Measurements from ENCODE around the gene SNUPN.

SNUPN gene
- 8.6 to 10.6 (median 8.7) reads per million in 3 donors for total RNA-seq

GRCh38 chr15:75625542-75626347 is at the start of gene SNUPN:
SNUPN (minus strand) TSS chr15:75625725; CDS start chr15:75621051, 4,674 bp downstream.
- Histone ChIP-seq H3K4me1 (ENCODE audit: control insufficient read depth, insufficient read depth, low read length, poor library complexity, severe bottlenecking) (peaks cover 8% of the 10 kb centered on the region), H3K4me3 (ENCODE audit: insufficient read depth, low read depth, low read length, poor library complexity, severe bottlenecking) (peak within 1 kb of the TSS; percentile 98), H3K27me3 (replicated peaks; ENCODE audit: control insufficient read depth, insufficient read depth, low read length, poor library complexity, severe bottlenecking) (no peaks in the 10 kb centered on the region), H3K9me3 (ENCODE audit: control insufficient read depth, low read length) (no peaks in the 10 kb centered on the region), H3K27ac (ENCODE audit: insufficient read depth, low read length, poor library complexity, severe bottlenecking) (peak within 1 kb of the TSS; percentile 96), H3K36me3 (ENCODE audit: control insufficient read depth, insufficient read depth, low read length) (no peaks in the 10 kb centered on the region)
- peak; percentile 83 to 87 (median 84) for DNase-seq

- Histone ChIP-seq H3K36me3 (ENCODE audit: control insufficient read depth, insufficient read depth, low read length) (no peaks in the 10 kb centered on the region), H3K4me1 (ENCODE audit: control insufficient read depth, insufficient read depth, low read length, poor library complexity, severe bottlenecking) (no peaks in the 10 kb centered on the region), H3K9me3 (ENCODE audit: control insufficient read depth, low read length) (no peaks in the 10 kb centered on the region), H3K4me3 (ENCODE audit: insufficient read depth, low read depth, low read length, poor library complexity, severe bottlenecking) (no peak overlapping the region), H3K27ac (ENCODE audit: insufficient read depth, low read length, poor library complexity, severe bottlenecking) (no peak overlapping the region), H3K27me3 (replicated peaks; ENCODE audit: control insufficient read depth, insufficient read depth, low read length, poor library complexity, severe bottlenecking) (no peaks in the 10 kb centered on the region)
- DNase-seq = no peak
Observed at GRCh38 chr15:75674366-75674765, 48.8 kb upstream of the SNUPN start.

DNA sequence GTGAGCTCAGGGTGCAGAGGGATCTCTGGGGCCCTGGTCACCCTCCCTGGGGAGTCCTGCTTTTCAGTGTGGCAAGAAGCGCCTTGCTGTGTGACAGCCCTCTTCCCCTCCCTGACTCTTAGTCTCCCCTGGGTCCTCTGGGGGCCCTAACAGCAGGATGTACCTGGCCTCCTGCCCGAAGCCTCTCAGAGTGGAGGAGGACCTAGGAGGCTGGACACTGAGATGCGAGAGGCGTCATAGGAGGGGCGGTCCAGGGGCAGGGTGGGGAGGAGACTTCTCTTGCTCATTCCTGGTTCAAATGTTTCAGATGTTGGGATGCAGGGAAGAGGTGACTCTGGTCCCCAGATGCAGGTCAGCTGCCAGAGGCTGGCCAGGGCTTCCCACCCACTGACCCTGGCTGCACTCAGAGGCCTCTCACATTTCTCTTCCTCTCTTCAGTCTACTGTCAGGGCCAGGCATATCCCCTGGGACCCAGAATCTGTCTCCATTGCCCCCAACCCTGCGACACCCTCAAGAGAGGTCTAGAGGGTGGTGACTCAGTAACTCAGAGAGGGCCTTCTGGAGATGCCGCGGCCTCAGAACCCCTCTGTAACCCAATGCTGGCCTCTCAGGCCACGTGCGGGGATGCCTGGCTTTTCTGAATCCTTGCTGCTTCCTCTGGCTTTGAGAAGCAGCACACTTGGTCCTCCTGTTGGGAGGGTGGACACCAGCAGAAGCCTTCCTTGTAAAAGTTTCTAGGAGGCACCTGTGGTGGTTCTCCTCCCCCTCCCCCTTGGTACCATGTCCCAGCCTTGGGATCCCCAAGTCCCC is 48.1 kb upstream of the SNUPN start:
- Histone ChIP-seq H3K4me1 (ENCODE audit: control insufficient read depth, insufficient read depth, low read length, poor library complexity, severe bottlenecking) (no peaks in the 10 kb centered on the region), H3K9me3 (ENCODE audit: control insufficient read depth, low read length) (no peaks in the 10 kb centered on the region), H3K4me3 (ENCODE audit: insufficient read depth, low read depth, low read length, poor library complexity, severe bottlenecking) (no peak overlapping the region), H3K36me3 (ENCODE audit: control insufficient read depth, insufficient read depth, low read length) (no peaks in the 10 kb centered on the region), H3K27me3 (replicated peaks; ENCODE audit: control insufficient read depth, insufficient read depth, low read length, poor library complexity, severe bottlenecking) (no peaks in the 10 kb centered on the region), H3K27ac (ENCODE audit: insufficient read depth, low read length, poor library complexity, severe bottlenecking) (no peak overlapping the region)
- no peak for DNase-seq

- Histone ChIP-seq H3K36me3 (ENCODE audit: control insufficient read depth, insufficient read depth, low read length) (no peaks in the 10 kb centered on the region), H3K9me3 (ENCODE audit: control insufficient read depth, low read length) (no peaks in the 10 kb centered on the region), H3K4me3 (ENCODE audit: insufficient read depth, low read depth, low read length, poor library complexity, severe bottlenecking) (no peak overlapping the region), H3K27ac (ENCODE audit: insufficient read depth, low read length, poor library complexity, severe bottlenecking) (no peak overlapping the region), H3K27me3 (replicated peaks; ENCODE audit: control insufficient read depth, insufficient read depth, low read length, poor library complexity, severe bottlenecking) (no peaks in the 10 kb centered on the region), H3K4me1 (ENCODE audit: control insufficient read depth, insufficient read depth, low read length, poor library complexity, severe bottlenecking) (no peaks in the 10 kb centered on the region)
- DNase-seq = no peak
Observed at GRCh38 chr15:75672646-75673425, 47.3 kb upstream of the SNUPN start.

DNA sequence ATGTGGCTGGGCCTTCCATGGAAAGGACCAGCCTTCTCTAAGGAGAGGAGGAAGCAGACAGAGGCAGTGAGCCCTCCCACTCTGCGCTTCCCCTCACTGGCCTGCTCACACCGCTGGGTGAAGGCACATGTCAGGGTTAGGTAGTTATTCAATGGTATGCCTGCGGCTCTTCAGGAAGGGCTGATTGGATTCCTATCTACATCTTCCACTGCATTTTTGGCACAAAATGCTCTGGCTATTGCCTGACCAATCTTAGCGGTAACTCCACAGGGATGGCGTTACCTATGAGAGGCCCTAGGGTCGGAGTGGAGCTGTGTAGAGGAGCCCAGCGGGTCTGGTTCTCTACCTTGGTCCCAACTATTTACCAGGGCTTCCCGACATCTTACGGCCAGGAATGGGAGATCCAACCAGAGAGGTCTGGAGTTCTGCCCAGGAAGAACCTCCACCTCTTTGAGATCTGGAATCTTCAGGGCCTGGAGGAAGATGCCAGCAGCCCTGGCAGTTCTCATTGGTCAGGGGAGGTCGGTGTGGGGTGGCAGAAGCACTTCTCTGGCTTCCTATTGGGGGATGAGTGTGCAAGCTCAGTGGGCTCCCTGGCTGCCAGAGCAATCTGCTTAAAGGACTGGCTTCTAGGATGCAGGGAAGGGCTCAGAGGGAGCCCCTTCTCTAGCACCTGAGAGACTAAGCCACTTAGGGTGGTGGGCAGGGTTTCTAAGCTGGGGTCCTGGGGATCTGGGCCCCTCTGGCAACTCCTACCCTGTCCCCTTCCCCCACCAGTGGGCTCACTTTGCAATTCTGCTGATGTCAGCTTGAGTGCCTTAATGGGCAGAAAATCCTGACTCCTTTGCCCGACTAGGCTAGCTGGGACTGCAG is 46.4 kb upstream of the SNUPN start:
- Histone ChIP-seq H3K4me3 (ENCODE audit: insufficient read depth, low read depth, low read length, poor library complexity, severe bottlenecking) (no peak overlapping the region), H3K36me3 (ENCODE audit: control insufficient read depth, insufficient read depth, low read length) (no peaks in the 10 kb centered on the region), H3K27ac (ENCODE audit: insufficient read depth, low read length, poor library complexity, severe bottlenecking) (no peak overlapping the region), H3K4me1 (ENCODE audit: control insufficient read depth, insufficient read depth, low read length, poor library complexity, severe bottlenecking) (no peaks in the 10 kb centered on the region), H3K27me3 (replicated peaks; ENCODE audit: control insufficient read depth, insufficient read depth, low read length, poor library complexity, severe bottlenecking) (no peaks in the 10 kb centered on the region), H3K9me3 (ENCODE audit: control insufficient read depth, low read length) (no peaks in the 10 kb centered on the region)
- DNase-seq = no peak

DNA sequence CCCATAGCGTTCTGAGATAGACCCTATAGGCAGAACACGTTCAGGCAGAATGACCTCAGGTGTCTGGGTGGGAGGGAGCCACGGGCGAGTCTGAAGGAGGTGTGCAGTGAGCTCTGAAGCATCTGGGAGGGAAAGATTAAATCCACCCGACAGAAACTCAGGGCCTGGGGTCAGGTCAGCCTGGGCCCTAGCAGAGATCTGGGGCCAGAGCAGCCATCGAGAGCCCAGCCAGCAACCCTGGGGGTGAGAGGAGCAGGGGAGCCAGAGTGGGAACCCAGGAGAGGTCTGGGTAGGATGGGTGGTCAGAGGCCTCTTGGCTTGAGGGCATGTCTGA is 44.3 kb upstream of the SNUPN start:
- Histone ChIP-seq H3K9me3 (ENCODE audit: control insufficient read depth, low read length) (no peaks in the 10 kb centered on the region), H3K36me3 (ENCODE audit: control insufficient read depth, insufficient read depth, low read length) (no peaks in the 10 kb centered on the region), H3K4me1 (ENCODE audit: control insufficient read depth, insufficient read depth, low read length, poor library complexity, severe bottlenecking) (no peaks in the 10 kb centered on the region), H3K27me3 (replicated peaks; ENCODE audit: control insufficient read depth, insufficient read depth, low read length, poor library complexity, severe bottlenecking) (no peaks in the 10 kb centered on the region), H3K4me3 (ENCODE audit: insufficient read depth, low read depth, low read length, poor library complexity, severe bottlenecking) (no peak overlapping the region), H3K27ac (ENCODE audit: insufficient read depth, low read length, poor library complexity, severe bottlenecking) (no peak overlapping the region)
- DNase-seq = no peak

GRCh38 chr15:75669191-75669878 is 43.8 kb upstream of the SNUPN start:
- H3K9me3 ChIP-seq (ENCODE audit: control insufficient read depth, low read length) = no peaks in the 10 kb centered on the region
- no peaks in the 10 kb centered on the region for H3K27me3 ChIP-seq (replicated peaks; ENCODE audit: control insufficient read depth, insufficient read depth, low read length, poor library complexity, severe bottlenecking)
- no peak overlapping the region for H3K27ac ChIP-seq (ENCODE audit: insufficient read depth, low read length, poor library complexity, severe bottlenecking)
- H3K4me3 ChIP-seq (ENCODE audit: insufficient read depth, low read depth, low read length, poor library complexity, severe bottlenecking) = no peak overlapping the region
- no peaks in the 10 kb centered on the region for H3K4me1 ChIP-seq (ENCODE audit: control insufficient read depth, insufficient read depth, low read length, poor library complexity, severe bottlenecking)
- no peak for DNase-seq
- H3K36me3 ChIP-seq (ENCODE audit: control insufficient read depth, insufficient read depth, low read length) = no peaks in the 10 kb centered on the region

DNA sequence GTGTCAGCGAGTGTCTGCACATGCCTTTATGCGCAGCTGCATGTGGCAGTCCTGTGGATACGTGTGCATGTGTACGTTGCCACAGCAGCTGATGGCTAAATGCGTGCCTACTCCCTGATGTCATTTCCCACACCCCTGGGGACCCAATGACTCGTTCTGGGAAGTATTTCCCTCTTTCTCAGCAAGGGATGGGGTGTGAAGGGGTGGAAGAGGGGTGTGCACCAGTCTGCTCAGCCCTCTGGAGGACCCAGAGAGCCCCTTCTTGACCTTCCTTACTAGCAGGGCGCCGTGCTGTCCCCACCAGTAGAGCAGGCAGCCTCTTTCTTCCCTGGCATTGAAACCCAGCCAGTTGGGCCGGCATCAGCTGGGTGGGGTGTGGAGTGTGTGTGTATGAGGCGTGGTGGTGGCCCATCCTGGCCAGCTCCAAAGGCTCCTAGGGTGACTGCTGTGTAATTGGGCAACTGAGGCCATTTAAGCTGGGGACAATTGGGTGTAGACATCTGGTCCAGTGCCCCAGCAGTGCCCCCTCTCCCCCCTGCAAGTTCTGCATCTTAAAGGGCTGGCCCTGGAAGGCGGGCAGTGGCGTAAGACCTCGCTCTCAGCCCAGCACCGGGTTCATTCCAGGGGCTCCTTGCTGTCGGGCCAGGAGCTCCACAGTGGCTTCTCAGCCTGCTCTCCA is 41.4 kb upstream of the SNUPN start:
- Histone ChIP-seq H3K4me3 (ENCODE audit: insufficient read depth, low read depth, low read length, poor library complexity, severe bottlenecking) (no peak overlapping the region), H3K27ac (ENCODE audit: insufficient read depth, low read length, poor library complexity, severe bottlenecking) (no peak overlapping the region), H3K36me3 (ENCODE audit: control insufficient read depth, insufficient read depth, low read length) (no peaks in the 10 kb centered on the region), H3K9me3 (ENCODE audit: control insufficient read depth, low read length) (no peaks in the 10 kb centered on the region), H3K27me3 (replicated peaks; ENCODE audit: control insufficient read depth, insufficient read depth, low read length, poor library complexity, severe bottlenecking) (no peaks in the 10 kb centered on the region), H3K4me1 (ENCODE audit: control insufficient read depth, insufficient read depth, low read length, poor library complexity, severe bottlenecking) (no peaks in the 10 kb centered on the region)
- no peak for DNase-seq
